ENCODE results near the gene FLNB.
"Not testable (repeated sequence)": the region's sequence is repeated elsewhere in the genome, so short reads cannot be mapped to it uniquely, and the experiment has no call there.

Gene FLNB

DNA sequence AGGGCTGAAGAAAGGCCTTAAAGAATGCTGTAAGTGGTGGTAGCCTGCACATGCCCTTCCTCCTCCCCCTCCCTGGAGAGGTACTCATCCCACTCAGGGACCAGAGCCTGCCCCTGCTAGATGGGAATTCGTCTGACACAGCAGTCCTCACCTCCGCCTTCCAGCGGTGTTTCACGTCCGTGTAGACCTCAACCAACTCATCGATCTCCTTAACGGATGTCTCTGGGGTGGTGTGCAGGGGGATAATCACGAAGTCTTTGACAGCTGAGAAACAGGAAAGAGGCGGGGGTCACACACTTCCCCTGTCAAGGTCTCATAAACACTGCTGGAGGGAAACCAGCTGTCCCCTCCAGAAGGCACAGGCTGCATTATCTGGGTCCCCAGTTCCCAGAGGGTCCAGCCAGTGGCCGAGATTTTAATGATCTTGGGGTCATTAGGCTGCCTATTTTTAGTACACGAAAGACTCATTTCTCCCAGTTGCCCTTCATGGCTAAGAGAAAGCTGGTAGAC is 192.7 kb downstream of the FLNB start:
- no peak overlapping the region for H3K4me3 ChIP-seq (ENCODE audit: low read length in 2 of 2)
- no peak for DNase-seq (ENCODE audit: low spot score)
- H3K9me3 ChIP-seq (replicated peaks in 1 of 2; ENCODE audit: control insufficient read depth in 2 of 2, insufficient read depth in 1 of 2, low read depth in 1 of 2, low read length in 2 of 2): peaks cover 0 to 4% of the 10 kb centered on the region in 2 donors
- H2AK5ac ChIP-seq (ENCODE audit: low read depth, low read length): no peak overlapping the region
- peaks cover 0 to 18% (median 0%) of the 10 kb centered on the region in 3 experiments for H3K27me3 ChIP-seq (ENCODE audit: control insufficient read depth in 3 of 3, insufficient read depth in 3 of 3, low read depth in 1 of 3, low read length in 3 of 3)
- H3K23ac ChIP-seq (ENCODE audit: low read depth, low read length, poor library complexity): no peak overlapping the region
- H2AFZ ChIP-seq (ENCODE audit: low read length): no peak overlapping the region
- no peak overlapping the region for H2BK5ac ChIP-seq (ENCODE audit: low read length)
- H3K14ac ChIP-seq (ENCODE audit: low read length): no peak overlapping the region
- no peak overlapping the region for H3K4ac ChIP-seq (ENCODE audit: low read length)
- no peak overlapping the region for H4K8ac ChIP-seq (ENCODE audit: low read depth, low read length)
- no peak overlapping the region for H4K91ac ChIP-seq (ENCODE audit: low read depth, low read length, poor library complexity)
- H3K4me1 ChIP-seq (ENCODE audit: control insufficient read depth in 2 of 2, insufficient read depth in 1 of 2, low read depth in 1 of 2, low read length in 2 of 2): no peaks in the 10 kb centered on the region
- no peak overlapping the region for H3K18ac ChIP-seq (ENCODE audit: low read length)
- WGBS, 2 donors (ENCODE audit: extremely low coverage in 2 of 2, insufficient read length in 2 of 2, insufficient replicate concordance in 1 of 2): no CpG with 5 or more reads among the region's 11 CpGs
- H3K9ac ChIP-seq (ENCODE audit: low read depth, low read length, poor library complexity): no peak overlapping the region
- H2BK15ac ChIP-seq (ENCODE audit: low read length): no peak overlapping the region
- H3K36me3 ChIP-seq (replicated peaks in 1 of 2; ENCODE audit: control insufficient read depth in 2 of 2, insufficient read depth in 2 of 2, low read length in 2 of 2): no peaks in the 10 kb centered on the region
- H2BK120ac ChIP-seq (ENCODE audit: low read depth, low read length): no peak overlapping the region
- H3K27ac ChIP-seq (replicated peaks; ENCODE audit: low read length): no peak overlapping the region
- no peak overlapping the region for H3K4me2 ChIP-seq (ENCODE audit: insufficient read depth, low read length, poor library complexity, severe bottlenecking)
- H3K79me1 ChIP-seq (ENCODE audit: low read depth, low read length): no peaks in the 10 kb centered on the region
- no peak overlapping the region for H2BK12ac ChIP-seq (ENCODE audit: low read length)

DNA sequence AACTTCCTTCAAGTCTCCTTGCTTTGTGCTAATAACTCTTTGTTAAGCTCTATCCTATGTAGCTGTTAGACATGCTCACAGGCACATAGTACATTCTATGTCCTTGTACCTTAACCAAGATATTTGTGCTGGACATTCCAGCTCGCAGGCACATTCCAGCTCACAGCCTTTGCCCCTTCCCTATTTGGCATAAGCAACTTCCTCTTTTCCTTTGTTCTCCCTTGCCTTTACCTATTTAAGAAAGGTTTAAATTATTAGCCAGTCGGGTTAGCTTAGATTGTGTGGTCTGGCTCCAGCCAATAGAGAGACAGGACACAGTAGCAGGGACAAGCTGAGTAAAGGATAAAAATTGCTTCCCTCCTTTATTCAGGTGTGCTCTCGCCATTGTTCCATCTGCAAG is 193.2 kb downstream of the FLNB start:
- DNase-seq (ENCODE audit: low spot score); H2BK5ac ChIP-seq (ENCODE audit: low read length); H3K36me3 ChIP-seq (replicated peaks in 1 of 2; ENCODE audit: control insufficient read depth in 2 of 2, insufficient read depth in 2 of 2, low read length in 2 of 2); H2BK120ac ChIP-seq (ENCODE audit: low read depth, low read length); H2AFZ ChIP-seq (ENCODE audit: low read length); H3K23ac ChIP-seq (ENCODE audit: low read depth, low read length, poor library complexity); H3K27ac ChIP-seq (replicated peaks; ENCODE audit: low read length); H3K4me1 ChIP-seq (ENCODE audit: control insufficient read depth in 2 of 2, insufficient read depth in 1 of 2, low read depth in 1 of 2, low read length in 2 of 2); H2AK5ac ChIP-seq (ENCODE audit: low read depth, low read length); H3K9me3 ChIP-seq (replicated peaks in 1 of 2; ENCODE audit: control insufficient read depth in 2 of 2, insufficient read depth in 1 of 2, low read depth in 1 of 2, low read length in 2 of 2); H3K4ac ChIP-seq (ENCODE audit: low read length); H3K4me2 ChIP-seq (ENCODE audit: insufficient read depth, low read length, poor library complexity, severe bottlenecking); H2BK15ac ChIP-seq (ENCODE audit: low read length); H3K18ac ChIP-seq (ENCODE audit: low read length); H3K4me3 ChIP-seq (ENCODE audit: low read length in 2 of 2); H3K9ac ChIP-seq (ENCODE audit: low read depth, low read length, poor library complexity); H2BK12ac ChIP-seq (ENCODE audit: low read length); H4K8ac ChIP-seq (ENCODE audit: low read depth, low read length); H3K79me1 ChIP-seq (ENCODE audit: low read depth, low read length); H3K14ac ChIP-seq (ENCODE audit: low read length); H4K91ac ChIP-seq (ENCODE audit: low read depth, low read length, poor library complexity): not testable (repeated sequence)
- peaks cover 0 to 23% (median 0%) of the 10 kb centered on the region in 3 experiments for H3K27me3 ChIP-seq (ENCODE audit: control insufficient read depth in 3 of 3, insufficient read depth in 3 of 3, low read depth in 1 of 3, low read length in 3 of 3)
- no CpG with 5 or more reads among the region's 3 CpGs for WGBS, 2 donors (ENCODE audit: extremely low coverage in 2 of 2, insufficient read length in 2 of 2, insufficient replicate concordance in 1 of 2)

DNA sequence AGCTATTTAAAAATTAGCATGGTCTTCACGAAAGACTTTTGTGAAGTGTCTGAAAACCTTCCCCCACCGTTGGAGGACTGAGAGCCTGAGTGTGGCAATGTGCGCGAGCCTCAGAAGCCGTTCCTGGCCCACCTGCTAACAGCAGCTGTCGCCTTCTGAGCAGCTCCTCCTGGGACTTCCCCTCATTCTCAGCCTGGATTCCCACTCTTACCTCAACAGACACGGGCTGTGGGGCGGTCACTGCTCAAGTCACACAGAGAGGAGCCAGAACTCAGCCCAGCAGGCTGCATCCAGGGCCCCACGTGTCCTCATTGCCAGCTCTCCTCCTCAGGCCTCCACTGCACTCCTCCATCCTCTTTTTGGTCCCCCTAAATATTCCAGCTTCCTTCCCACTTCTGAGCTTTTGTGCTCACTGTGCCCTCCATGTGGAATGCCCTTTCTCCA is 194.7 kb downstream of the FLNB start:
- no peak overlapping the region for H2BK120ac ChIP-seq (ENCODE audit: low read depth, low read length)
- peaks cover 0 to 27% (median 0%) of the 10 kb centered on the region in 3 experiments for H3K27me3 ChIP-seq (ENCODE audit: control insufficient read depth in 3 of 3, insufficient read depth in 3 of 3, low read depth in 1 of 3, low read length in 3 of 3)
- H4K8ac ChIP-seq (ENCODE audit: low read depth, low read length): no peak overlapping the region
- H3K18ac ChIP-seq (ENCODE audit: low read length): peak overlapping the region; percentile 24
- DNase-seq (ENCODE audit: low spot score): no peak
- H4K91ac ChIP-seq (ENCODE audit: low read depth, low read length, poor library complexity): no peak overlapping the region
- H3K79me1 ChIP-seq (ENCODE audit: low read depth, low read length): no peaks in the 10 kb centered on the region
- H3K27ac ChIP-seq (replicated peaks; ENCODE audit: low read length): no peak overlapping the region
- H2AK5ac ChIP-seq (ENCODE audit: low read depth, low read length): no peak overlapping the region
- H3K9me3 ChIP-seq (replicated peaks in 1 of 2; ENCODE audit: control insufficient read depth in 2 of 2, insufficient read depth in 1 of 2, low read depth in 1 of 2, low read length in 2 of 2): peaks cover 0 to 4% of the 10 kb centered on the region in 2 donors
- WGBS, 2 donors (ENCODE audit: extremely low coverage in 2 of 2, insufficient read length in 2 of 2, insufficient replicate concordance in 1 of 2): no CpG with 5 or more reads among the region's 9 CpGs
- H3K9ac ChIP-seq (ENCODE audit: low read depth, low read length, poor library complexity): no peak overlapping the region
- H3K36me3 ChIP-seq (replicated peaks in 1 of 2; ENCODE audit: control insufficient read depth in 2 of 2, insufficient read depth in 2 of 2, low read length in 2 of 2): no peaks in the 10 kb centered on the region
- no peak overlapping the region for H3K4me2 ChIP-seq (ENCODE audit: insufficient read depth, low read length, poor library complexity, severe bottlenecking)
- no peak overlapping the region for H3K23ac ChIP-seq (ENCODE audit: low read depth, low read length, poor library complexity)
- H3K4ac ChIP-seq (ENCODE audit: low read length): no peak overlapping the region
- H2BK15ac ChIP-seq (ENCODE audit: low read length): no peak overlapping the region
- no peaks in the 10 kb centered on the region for H3K4me1 ChIP-seq (ENCODE audit: control insufficient read depth in 2 of 2, insufficient read depth in 1 of 2, low read depth in 1 of 2, low read length in 2 of 2)
- peak overlapping the region; percentile 43 for H2BK12ac ChIP-seq (ENCODE audit: low read length)
- H2AFZ ChIP-seq (ENCODE audit: low read length): no peak overlapping the region
- H2BK5ac ChIP-seq (ENCODE audit: low read length): no peak overlapping the region
- H3K14ac ChIP-seq (ENCODE audit: low read length): no peak overlapping the region
- H3K4me3 ChIP-seq (ENCODE audit: low read length in 2 of 2): no peak overlapping the region

DNA sequence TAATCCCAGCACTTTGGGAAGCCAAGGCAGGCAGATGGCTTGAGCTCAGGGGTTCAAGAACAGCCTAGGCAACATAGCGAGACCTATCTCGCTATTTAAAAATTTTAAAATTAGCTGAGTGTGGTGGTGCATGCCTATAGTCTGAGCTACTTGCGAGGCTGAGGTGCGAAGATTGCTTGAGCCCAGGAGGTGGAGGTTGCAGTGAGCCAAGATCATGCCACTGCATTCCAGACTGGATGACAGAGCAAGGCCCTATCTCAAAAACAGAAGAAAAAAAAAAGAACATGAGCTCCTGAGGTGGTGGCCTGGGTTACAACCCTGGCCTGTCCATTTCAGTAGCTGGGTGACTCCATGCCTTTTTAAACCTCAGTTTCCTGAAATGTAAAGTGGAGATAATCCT is 195.3 kb downstream of the FLNB start:
- no peak overlapping the region for H2BK15ac ChIP-seq (ENCODE audit: low read length)
- H4K8ac ChIP-seq (ENCODE audit: low read depth, low read length): no peak overlapping the region
- DNase-seq (ENCODE audit: low spot score): no peak
- H4K91ac ChIP-seq (ENCODE audit: low read depth, low read length, poor library complexity): no peak overlapping the region
- peaks cover 0 to 29% (median 0%) of the 10 kb centered on the region in 3 experiments for H3K27me3 ChIP-seq (ENCODE audit: control insufficient read depth in 3 of 3, insufficient read depth in 3 of 3, low read depth in 1 of 3, low read length in 3 of 3)
- no peak overlapping the region for H3K23ac ChIP-seq (ENCODE audit: low read depth, low read length, poor library complexity)
- no peak overlapping the region for H2BK5ac ChIP-seq (ENCODE audit: low read length)
- no peak overlapping the region for H2AFZ ChIP-seq (ENCODE audit: low read length)
- H3K27ac ChIP-seq (replicated peaks; ENCODE audit: low read length): no peak overlapping the region
- no peak overlapping the region for H2AK5ac ChIP-seq (ENCODE audit: low read depth, low read length)
- H3K79me1 ChIP-seq (ENCODE audit: low read depth, low read length): no peaks in the 10 kb centered on the region
- no CpG with 5 or more reads among the region's 4 CpGs for WGBS, 2 donors (ENCODE audit: extremely low coverage in 2 of 2, insufficient read length in 2 of 2, insufficient replicate concordance in 1 of 2)
- no peak overlapping the region for H3K14ac ChIP-seq (ENCODE audit: low read length)
- no peak overlapping the region for H3K4me3 ChIP-seq (ENCODE audit: low read length in 2 of 2)
- peaks cover 0 to 4% of the 10 kb centered on the region in 2 donors for H3K9me3 ChIP-seq (replicated peaks in 1 of 2; ENCODE audit: control insufficient read depth in 2 of 2, insufficient read depth in 1 of 2, low read depth in 1 of 2, low read length in 2 of 2)
- H2BK120ac ChIP-seq (ENCODE audit: low read depth, low read length): no peak overlapping the region
- H3K18ac ChIP-seq (ENCODE audit: low read length): no peak overlapping the region
- H2BK12ac ChIP-seq (ENCODE audit: low read length): no peak overlapping the region
- no peaks in the 10 kb centered on the region for H3K36me3 ChIP-seq (replicated peaks in 1 of 2; ENCODE audit: control insufficient read depth in 2 of 2, insufficient read depth in 2 of 2, low read length in 2 of 2)
- H3K4me2 ChIP-seq (ENCODE audit: insufficient read depth, low read length, poor library complexity, severe bottlenecking): no peak overlapping the region
- no peak overlapping the region for H3K9ac ChIP-seq (ENCODE audit: low read depth, low read length, poor library complexity)
- no peak overlapping the region for H3K4ac ChIP-seq (ENCODE audit: low read length)
- H3K4me1 ChIP-seq (ENCODE audit: control insufficient read depth in 2 of 2, insufficient read depth in 1 of 2, low read depth in 1 of 2, low read length in 2 of 2): no peaks in the 10 kb centered on the region

Data from neuronal stem cell (in vitro differentiated cells).